ENCODE data around the gene AGAP1. TPM values are rescaled to one million over a fixed set of nuclear protein-coding genes. Genes with fewer than 3 reads are reported as not detected.

The AGAP1 gene
- total RNA-seq, 1 donor = 10.8 TPM

DNA sequence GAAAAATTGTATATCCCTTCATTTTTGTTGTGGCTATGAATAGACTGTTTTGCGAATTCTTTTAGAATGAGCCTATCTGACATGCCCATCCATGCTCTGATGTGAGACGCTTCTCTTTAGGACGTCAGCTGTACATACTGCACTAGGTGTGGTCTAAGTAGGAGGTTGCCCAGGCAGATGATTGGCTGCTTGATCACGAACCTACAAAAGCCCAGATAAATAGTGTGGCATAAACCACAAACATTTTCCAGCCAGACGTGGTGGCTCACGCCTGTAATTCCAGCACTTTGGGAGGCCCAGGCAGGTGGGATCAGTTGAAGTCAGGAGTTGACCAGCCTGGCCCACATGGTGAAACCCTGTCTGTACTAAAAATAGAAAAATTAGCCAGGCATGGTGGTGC, 251.8 kb downstream of the AGAP1 start:
- TF ChIP-seq, protein P1, sequence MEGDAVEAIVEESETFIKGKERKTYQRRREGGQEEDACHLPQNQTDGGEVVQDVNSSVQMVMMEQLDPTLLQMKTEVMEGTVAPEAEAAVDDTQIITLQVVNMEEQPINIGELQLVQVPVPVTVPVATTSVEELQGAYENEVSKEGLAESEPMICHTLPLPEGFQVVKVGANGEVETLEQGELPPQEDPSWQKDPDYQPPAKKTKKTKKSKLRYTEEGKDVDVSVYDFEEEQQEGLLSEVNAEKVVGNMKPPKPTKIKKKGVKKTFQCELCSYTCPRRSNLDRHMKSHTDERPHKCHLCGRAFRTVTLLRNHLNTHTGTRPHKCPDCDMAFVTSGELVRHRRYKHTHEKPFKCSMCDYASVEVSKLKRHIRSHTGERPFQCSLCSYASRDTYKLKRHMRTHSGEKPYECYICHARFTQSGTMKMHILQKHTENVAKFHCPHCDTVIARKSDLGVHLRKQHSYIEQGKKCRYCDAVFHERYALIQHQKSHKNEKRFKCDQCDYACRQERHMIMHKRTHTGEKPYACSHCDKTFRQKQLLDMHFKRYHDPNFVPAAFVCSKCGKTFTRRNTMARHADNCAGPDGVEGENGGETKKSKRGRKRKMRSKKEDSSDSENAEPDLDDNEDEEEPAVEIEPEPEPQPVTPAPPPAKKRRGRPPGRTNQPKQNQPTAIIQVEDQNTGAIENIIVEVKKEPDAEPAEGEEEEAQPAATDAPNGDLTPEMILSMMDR (IDR thresholded peaks at IDR 0.05; ENCODE audit: insufficient read depth, low read depth, low read length) = no peak
- no peak for DNase-seq (ENCODE audit: low read depth)
- no peak overlapping the region for H3K4me3 ChIP-seq (ENCODE audit: low read depth, low read length)

DNA sequence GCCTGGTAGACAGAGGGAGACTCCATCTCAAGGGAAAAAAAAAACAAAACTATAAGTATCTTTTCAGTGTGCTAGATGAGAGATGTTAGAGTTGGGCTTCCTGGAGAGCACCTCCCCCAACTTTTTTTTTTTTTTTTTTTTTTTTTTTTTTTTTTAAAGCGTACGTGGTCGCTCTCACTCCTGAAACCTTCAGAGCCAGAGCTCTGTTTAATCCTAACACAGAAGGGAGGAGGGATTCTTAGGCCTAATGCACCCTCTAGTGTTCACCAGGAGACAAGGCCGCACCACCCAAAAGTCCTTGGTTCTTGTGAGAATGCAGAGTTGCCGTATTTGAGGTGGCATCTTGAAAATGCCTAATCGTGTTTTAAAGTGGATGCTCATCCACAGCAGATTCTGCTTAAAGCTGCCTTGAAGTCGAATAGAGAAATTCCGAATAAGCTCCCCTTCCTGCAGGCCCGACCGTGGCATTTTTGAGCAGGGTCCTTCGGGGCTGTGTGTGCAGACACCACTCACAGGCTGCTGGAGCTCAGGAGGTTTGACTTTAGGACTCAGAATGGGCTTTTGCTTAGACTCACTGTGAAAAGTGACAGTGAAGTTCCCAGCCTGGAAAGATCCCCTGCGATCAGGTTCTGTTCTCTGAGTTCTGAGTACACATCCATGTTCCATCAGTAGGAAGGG, 252.6 kb downstream of the AGAP1 start:
- TF ChIP-seq, protein P1 (IDR thresholded peaks at IDR 0.05; ENCODE audit: insufficient read depth, low read depth, low read length) = peak; percentile 87
- DNase-seq (ENCODE audit: low read depth) = peak; percentile 89
- H3K4me3 ChIP-seq (ENCODE audit: low read depth, low read length) = no peak overlapping the region

DNA sequence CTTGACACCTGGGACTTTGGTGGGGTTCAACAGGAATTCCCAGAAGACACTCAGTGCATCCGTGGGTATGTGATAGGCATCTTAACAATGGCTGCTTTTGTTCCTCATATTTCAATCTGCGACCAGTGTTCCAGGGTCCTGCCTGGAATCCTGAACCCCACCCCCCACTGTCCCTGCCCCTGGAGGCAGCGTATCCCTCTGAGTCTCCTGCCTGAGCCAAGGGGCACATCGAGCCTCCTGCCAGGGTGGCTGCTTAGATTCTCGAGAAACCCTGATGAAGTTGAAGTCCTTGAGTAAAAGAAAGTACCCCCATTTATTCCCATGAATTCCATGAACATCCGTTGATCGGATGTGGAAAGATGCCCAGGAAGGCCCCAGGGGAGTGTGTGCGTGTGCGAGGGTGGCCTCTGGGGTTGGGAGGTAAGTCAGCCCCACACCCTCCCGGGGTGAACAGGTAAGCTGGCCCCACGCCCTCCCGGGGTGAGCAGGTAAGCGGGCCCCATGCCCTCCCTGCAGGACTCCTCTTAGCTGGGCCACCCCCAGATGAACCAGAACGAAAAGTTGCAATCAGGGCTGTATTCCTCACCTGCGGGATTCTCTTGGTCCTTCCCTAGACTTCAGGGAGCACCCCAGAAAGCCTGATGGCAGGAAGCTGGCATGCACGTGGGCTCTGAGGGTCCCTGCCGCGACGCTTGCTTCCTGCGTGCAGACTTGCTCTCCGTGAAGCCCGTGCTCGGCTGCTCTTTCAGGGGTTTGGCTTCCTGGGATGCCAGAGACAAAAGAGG, 253.3 kb downstream of the AGAP1 start:
- DNase-seq (ENCODE audit: low read depth) = no peak
- TF ChIP-seq, protein P1 (IDR thresholded peaks at IDR 0.05; ENCODE audit: insufficient read depth, low read depth, low read length) = no peak
- H3K4me3 ChIP-seq (ENCODE audit: low read depth, low read length) = no peak overlapping the region

DNA sequence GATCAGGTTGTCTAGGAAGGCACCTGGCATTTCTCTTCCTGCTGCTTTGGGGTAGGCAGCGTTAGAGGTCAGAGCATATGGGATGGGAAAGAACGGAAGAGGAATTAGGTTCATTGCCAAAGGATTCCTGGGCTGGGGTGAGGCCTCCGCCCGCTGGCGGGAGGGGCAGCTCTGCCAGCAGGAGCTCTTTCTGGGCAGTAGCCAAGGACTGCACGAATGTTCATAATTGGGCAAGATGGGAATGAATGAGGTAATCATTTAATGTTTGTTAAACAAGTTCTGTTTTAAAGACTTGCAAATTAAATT, 253.9 kb downstream of the AGAP1 start:
- H3K4me3 ChIP-seq (ENCODE audit: low read depth, low read length) = no peak overlapping the region
- DNase-seq (ENCODE audit: low read depth) = peak; percentile 26
- TF ChIP-seq, protein P1 (IDR thresholded peaks at IDR 0.05; ENCODE audit: insufficient read depth, low read depth, low read length) = no peak

DNA sequence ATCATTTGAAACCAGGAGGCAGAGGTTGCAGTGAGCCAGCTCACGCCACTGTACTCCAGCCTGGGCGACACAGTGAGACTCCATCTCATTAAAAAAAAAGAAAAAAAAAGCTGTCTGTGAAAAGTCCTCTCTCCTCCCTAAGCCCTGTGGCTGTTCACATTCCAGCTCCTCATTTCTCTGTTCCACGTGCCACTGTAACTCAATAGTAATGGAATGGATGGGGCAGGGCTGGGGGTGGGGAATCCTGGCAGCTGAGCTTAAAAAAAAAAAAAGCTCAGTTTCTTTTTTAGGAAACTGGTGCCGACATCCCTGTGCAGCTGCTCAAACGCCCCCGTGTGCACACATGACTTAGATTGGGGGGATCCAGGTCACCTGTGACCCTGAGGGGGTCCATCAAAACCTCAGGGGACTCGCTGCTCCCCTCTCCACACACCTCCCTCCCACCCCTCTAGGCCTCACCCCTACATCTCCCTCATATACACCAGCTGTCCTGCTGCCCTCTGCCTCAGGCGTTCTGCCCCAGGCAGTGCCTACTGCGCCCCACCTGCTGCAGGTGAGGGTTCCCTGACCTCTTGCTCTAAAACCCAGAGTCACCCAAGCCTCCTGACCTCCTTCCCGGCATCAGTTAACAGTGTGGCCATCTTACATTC, 255.4 kb downstream of the AGAP1 start:
- peak; percentile 66 for DNase-seq (ENCODE audit: low read depth)
- H3K4me3 ChIP-seq (ENCODE audit: low read depth, low read length) = no peak overlapping the region
- TF ChIP-seq, protein P1 (IDR thresholded peaks at IDR 0.05; ENCODE audit: insufficient read depth, low read depth, low read length) = no peak

DNA sequence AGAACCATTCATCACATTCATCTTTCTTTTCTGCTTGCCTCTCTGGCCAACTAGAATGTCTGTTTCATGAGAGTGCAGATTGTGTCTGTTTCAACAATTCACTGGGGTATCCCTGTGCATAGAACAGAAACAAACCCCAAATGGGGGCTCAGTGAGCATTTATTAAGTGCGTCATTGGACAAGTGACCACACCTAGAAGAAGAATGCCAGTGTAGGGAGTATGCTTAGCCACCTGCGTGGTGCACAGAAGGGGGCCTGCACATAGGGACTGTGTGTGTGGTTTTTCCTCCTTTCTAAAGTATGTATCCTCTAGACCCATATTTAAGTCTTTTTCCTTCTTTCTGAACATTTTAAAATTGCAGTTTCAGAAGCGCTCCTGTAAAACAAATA, 255.9 kb downstream of the AGAP1 start:
- no peak for DNase-seq (ENCODE audit: low read depth)
- TF ChIP-seq, protein P1 (IDR thresholded peaks at IDR 0.05; ENCODE audit: insufficient read depth, low read depth, low read length) = no peak
- H3K4me3 ChIP-seq (ENCODE audit: low read depth, low read length) = no peak overlapping the region

All from fibroblast of villous mesenchyme (primary cell).